Neural cell (in vitro differentiated cells): ENCODE data around the gene IL21.
A peak's percentile ranks its signal among the peaks of the same experiment; 100 is the strongest.

Source experiments
- CTCF ChIP-seq: fragments of 450-650 bp; IDR thresholded peaks from 2 replicates; pipeline ENCODE4 v1.5.1; 2014; ENCODE audit warnings: antibody characterized with exemption, mild to moderate bottlenecking, moderate library complexity; ENCODE audit not compliant: poor library complexity, severe bottlenecking
- EZH2 ChIP-seq: fragments of 200-600, 300-800 bp; shearing (Covaris generic), sonication (generic); IDR thresholded peaks from 2 replicates; pipeline ENCODE4 v1.6.1; 2014; ENCODE audit warnings: antibody characterized with exemption, low read length, borderline replicate concordance, mild to moderate bottlenecking; ENCODE audit not compliant: insufficient read depth, poor library complexity, severe bottlenecking
- REST ChIP-seq: IDR thresholded peaks from 2 replicates; pipeline ENCODE4 v1.6.1; 2012; ENCODE audit warnings: borderline replicate concordance

GRCh38 chr4:122576261-122577188, 44.3 kb downstream of the IL21 start:
- TF ChIP-seq REST (no peak), CTCF (peak; percentile 60), EZH2 (no peak)
